Liver (tissue), 9 donors: ENCODE results near the gene LRMDA. TPM values are rescaled to one million over a fixed set of nuclear protein-coding genes. Genes with fewer than 3 reads are reported as not detected.

Source experiments
- DNase-seq: peaks from one replicate; pipeline ENCODE4 v3.0.0-alpha.2; 2017; ENCODE audit warnings: low spot score
- H3K27ac ChIP-seq, 2 donors: one replicate each; pipeline ENCODE4 v1.7.0; 2013; ENCODE audit warnings: inconsistent platforms in 2 of 2, low read length in 2 of 2, control low read depth in 1 of 2, low read depth in 1 of 2, mild to moderate bottlenecking in 1 of 2
- H3K27me3 ChIP-seq, 4 donors: one replicate each; pipeline versions ENCODE4 v1.6.1 to v1.7.0; 2013; ENCODE audit warnings: low read length in 3 of 4, inconsistent platforms in 1 of 4, mild to moderate bottlenecking in 1 of 4, moderate library complexity in 1 of 4; ENCODE audit not compliant: control insufficient read depth in 4 of 4, insufficient read depth in 4 of 4
- H3K36me3 ChIP-seq, 4 donors: one replicate each; pipeline versions ENCODE4 v1.6.1 to v1.7.0; 2013; ENCODE audit warnings: low read length in 3 of 4, mild to moderate bottlenecking in 3 of 4, low read depth in 1 of 4, moderate library complexity in 1 of 4; ENCODE audit not compliant: control insufficient read depth in 4 of 4, insufficient read depth in 3 of 4
- H3K4me1 ChIP-seq, 4 donors: one replicate each; pipeline versions ENCODE4 v1.6.1 to v1.7.0; 2013; ENCODE audit warnings: low read length in 3 of 4, mild to moderate bottlenecking in 3 of 4, moderate library complexity in 1 of 4; ENCODE audit not compliant: control insufficient read depth in 4 of 4, insufficient read depth in 4 of 4
- H3K4me3 ChIP-seq, 3 donors: one replicate each; pipeline versions ENCODE4 v1.6.1 to v1.7.0; 2013; ENCODE audit warnings: low read length in 3 of 3, control low read depth in 1 of 3, low read depth in 1 of 3, mild to moderate bottlenecking in 1 of 3
- H3K9ac ChIP-seq, 2 donors: one replicate each; pipeline ENCODE4 v1.7.0; 2013; ENCODE audit warnings: low read length in 2 of 2, mild to moderate bottlenecking in 2 of 2, moderate library complexity in 2 of 2, control low read depth in 1 of 2, low read depth in 1 of 2
- H3K9me3 ChIP-seq, 4 donors: one replicate each; pipeline versions ENCODE4 v1.6.1 to v1.7.0; 2013; ENCODE audit warnings: low read length in 3 of 4; ENCODE audit not compliant: control insufficient read depth in 4 of 4
- EGR1 ChIP-seq, 2 donors: IDR thresholded peaks; 2 replicates each; pipeline ENCODE4 v1.6.1; 2016 to 2018; ENCODE audit warnings: antibody characterized with exemption in 2 of 2, low read depth in 2 of 2
- FOXA1 ChIP-seq: IDR thresholded peaks from 2 replicates; pipeline ENCODE4 v1.6.1; 2016; ENCODE audit warnings: antibody characterized with exemption
- FOXA2 ChIP-seq: IDR thresholded peaks from 2 replicates; pipeline ENCODE4 v1.6.1; 2016; ENCODE audit warnings: antibody characterized with exemption
- GABPA ChIP-seq, 2 donors: IDR thresholded peaks in 1 of 2; conservative IDR thresholded peaks in 1 of 2; 2 replicates each; pipeline ENCODE4 v1.6.1; 2016; ENCODE audit warnings: antibody characterized with exemption in 2 of 2, mild to moderate bottlenecking in 1 of 2, moderate library complexity in 1 of 2
- HNF4A ChIP-seq, 2 donors: conservative IDR thresholded peaks; 2 replicates each; pipeline ENCODE4 v1.6.1; 2016; ENCODE audit warnings: antibody characterized with exemption in 2 of 2, mild to moderate bottlenecking in 2 of 2
- HNF4G ChIP-seq: IDR thresholded peaks from 2 replicates; pipeline ENCODE4 v1.6.1; 2016; ENCODE audit warnings: antibody characterized with exemption
- JUND ChIP-seq, 2 donors: IDR thresholded peaks; 2 replicates each; pipeline ENCODE4 v1.6.1; 2016; ENCODE audit warnings: antibody characterized with exemption in 2 of 2
- NR2F2 ChIP-seq: IDR thresholded peaks from 2 replicates; pipeline ENCODE4 v1.6.1; 2016; ENCODE audit warnings: antibody characterized with exemption
- RAD21 ChIP-seq, 2 donors: IDR thresholded peaks; 2 replicates each; pipeline ENCODE4 v1.6.1; 2016; ENCODE audit warnings: antibody characterized with exemption in 2 of 2, mild to moderate bottlenecking in 2 of 2
- RXRA ChIP-seq, 2 donors: IDR thresholded peaks; 2 replicates each; pipeline ENCODE4 v1.6.1; 2017 to 2018; ENCODE audit warnings: antibody characterized with exemption in 2 of 2, mild to moderate bottlenecking in 1 of 2
- SP1 ChIP-seq: IDR thresholded peaks from 2 replicates; pipeline ENCODE4 v1.6.1; 2018; ENCODE audit warnings: antibody characterized with exemption, mild to moderate bottlenecking
- TAF1 ChIP-seq: conservative IDR thresholded peaks from 2 replicates; pipeline ENCODE4 v1.6.1; 2016; ENCODE audit warnings: antibody characterized with exemption, mild to moderate bottlenecking
- YY1 ChIP-seq: IDR thresholded peaks from 2 replicates; pipeline ENCODE4 v1.6.1; 2016; ENCODE audit warnings: antibody characterized with exemption, mild to moderate bottlenecking
- WGBS: extraction: QIAGEN DNeasy Blood & Tissue Kit; methylation state at CpG from one replicate; pipeline ENCODE4 v1.1.7; 2013; 5-methylcytosine and 5-hydroxymethylcytosine counted together
- polyA plus RNA-seq, 2 donors: library from polyadenylated mRNA; stranded (reverse) in 1 of 2; unstranded in 1 of 2; fragments of 200-250 nt in 1 of 2; fragments of >200 nt in 1 of 2; fragmentation: Nextera tagmentation in 1 of 2; extraction: Ambion mirVana in 1 of 2; gene quantifications; one replicate each; pipeline versions ENCODE4 v1.2.1 to v1.2.3, GENCODE V29; 2013 to 2015
- total RNA-seq, 2 donors: library from RNA; depleted of rRNA; stranded (reverse); fragments of >200 nt; gene quantifications; one replicate each; pipeline ENCODE4 v1.2.3, GENCODE V29; 2014
- TF ChIP-seq, protein P1 (sequence below): IDR thresholded peaks from 2 replicates; pipeline ENCODE4 v1.6.1; 2016; ENCODE audit warnings: antibody characterized with exemption, mild to moderate bottlenecking
- TF ChIP-seq, protein P2 (sequence below): IDR thresholded peaks from 2 replicates; pipeline ENCODE4 v1.6.1; 2016; ENCODE audit warnings: antibody characterized with exemption
- TF ChIP-seq, protein P3 (sequence below): fragments of 150-350 bp; IDR thresholded peaks from 2 replicates; pipeline ENCODE4 v1.5.1; 2017; ENCODE audit warnings: improper control_type of control experiment, low read depth, low read length; ENCODE audit not compliant: missing input control
- TF ChIP-seq, protein P4 (sequence below): IDR thresholded peaks from 2 replicates; pipeline ENCODE4 v1.6.1; 2016; ENCODE audit warnings: antibody characterized with exemption
- TF ChIP-seq, protein P5 (sequence below): IDR thresholded peaks from 2 replicates; pipeline ENCODE4 v1.6.1; 2016; ENCODE audit warnings: antibody characterized with exemption
- donor health status: healthy.
- donor health status: healthy.
- donor health status: healthy.
- donor health status: healthy.
- donor health status: healthy.

The LRMDA gene
- total and polyA plus RNA-seq, 4 donors = 7.9 to 15.8 (median 11.3) TPM

DNA sequence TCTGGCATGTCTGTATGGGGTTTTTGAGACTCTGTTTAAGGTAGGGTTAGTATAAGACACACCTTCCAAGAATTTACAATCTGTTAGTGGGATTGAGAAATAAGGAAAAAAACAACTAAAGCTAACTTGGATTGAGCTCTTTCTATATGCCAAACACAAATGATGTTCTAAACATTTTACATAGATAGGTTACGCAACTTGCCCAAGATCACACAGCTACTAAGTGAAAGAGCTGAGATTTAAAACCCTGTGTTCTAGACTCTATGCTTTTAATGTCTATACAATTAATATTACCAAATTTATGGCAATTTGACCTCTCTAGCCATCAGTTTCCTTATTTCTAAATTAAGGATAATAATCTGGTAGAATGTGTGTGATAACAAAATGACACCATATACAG, 1056.2 kb downstream of the LRMDA start:
- no peaks in the 10 kb centered on the region for H3K27me3 ChIP-seq
- peaks cover 0 to 3% (median 1%) of the 10 kb centered on the region in 4 donors for H3K9me3 ChIP-seq
- H3K4me1 ChIP-seq = no peaks in the 10 kb centered on the region
- WGBS = 96% methylated on average over 1 of the region's 1 CpG
- DNase-seq = no peak
- H3K9ac ChIP-seq = no peak overlapping the region
- H3K36me3 ChIP-seq = no peaks in the 10 kb centered on the region
- TF ChIP-seq TAF1 = no peak
- TF ChIP-seq, protein P1, sequence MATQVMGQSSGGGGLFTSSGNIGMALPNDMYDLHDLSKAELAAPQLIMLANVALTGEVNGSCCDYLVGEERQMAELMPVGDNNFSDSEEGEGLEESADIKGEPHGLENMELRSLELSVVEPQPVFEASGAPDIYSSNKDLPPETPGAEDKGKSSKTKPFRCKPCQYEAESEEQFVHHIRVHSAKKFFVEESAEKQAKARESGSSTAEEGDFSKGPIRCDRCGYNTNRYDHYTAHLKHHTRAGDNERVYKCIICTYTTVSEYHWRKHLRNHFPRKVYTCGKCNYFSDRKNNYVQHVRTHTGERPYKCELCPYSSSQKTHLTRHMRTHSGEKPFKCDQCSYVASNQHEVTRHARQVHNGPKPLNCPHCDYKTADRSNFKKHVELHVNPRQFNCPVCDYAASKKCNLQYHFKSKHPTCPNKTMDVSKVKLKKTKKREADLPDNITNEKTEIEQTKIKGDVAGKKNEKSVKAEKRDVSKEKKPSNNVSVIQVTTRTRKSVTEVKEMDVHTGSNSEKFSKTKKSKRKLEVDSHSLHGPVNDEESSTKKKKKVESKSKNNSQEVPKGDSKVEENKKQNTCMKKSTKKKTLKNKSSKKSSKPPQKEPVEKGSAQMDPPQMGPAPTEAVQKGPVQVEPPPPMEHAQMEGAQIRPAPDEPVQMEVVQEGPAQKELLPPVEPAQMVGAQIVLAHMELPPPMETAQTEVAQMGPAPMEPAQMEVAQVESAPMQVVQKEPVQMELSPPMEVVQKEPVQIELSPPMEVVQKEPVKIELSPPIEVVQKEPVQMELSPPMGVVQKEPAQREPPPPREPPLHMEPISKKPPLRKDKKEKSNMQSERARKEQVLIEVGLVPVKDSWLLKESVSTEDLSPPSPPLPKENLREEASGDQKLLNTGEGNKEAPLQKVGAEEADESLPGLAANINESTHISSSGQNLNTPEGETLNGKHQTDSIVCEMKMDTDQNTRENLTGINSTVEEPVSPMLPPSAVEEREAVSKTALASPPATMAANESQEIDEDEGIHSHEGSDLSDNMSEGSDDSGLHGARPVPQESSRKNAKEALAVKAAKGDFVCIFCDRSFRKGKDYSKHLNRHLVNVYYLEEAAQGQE = no peak
- no peak for TF ChIP-seq SP1
- no peak for TF ChIP-seq RXRA (IDR thresholded peaks at IDR 0.05)
- TF ChIP-seq, protein P2, sequence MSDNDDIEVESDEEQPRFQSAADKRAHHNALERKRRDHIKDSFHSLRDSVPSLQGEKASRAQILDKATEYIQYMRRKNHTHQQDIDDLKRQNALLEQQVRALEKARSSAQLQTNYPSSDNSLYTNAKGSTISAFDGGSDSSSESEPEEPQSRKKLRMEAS = no peak
- TF ChIP-seq YY1 = no peak
- TF ChIP-seq HNF4G = no peak
- TF ChIP-seq, protein P3, sequence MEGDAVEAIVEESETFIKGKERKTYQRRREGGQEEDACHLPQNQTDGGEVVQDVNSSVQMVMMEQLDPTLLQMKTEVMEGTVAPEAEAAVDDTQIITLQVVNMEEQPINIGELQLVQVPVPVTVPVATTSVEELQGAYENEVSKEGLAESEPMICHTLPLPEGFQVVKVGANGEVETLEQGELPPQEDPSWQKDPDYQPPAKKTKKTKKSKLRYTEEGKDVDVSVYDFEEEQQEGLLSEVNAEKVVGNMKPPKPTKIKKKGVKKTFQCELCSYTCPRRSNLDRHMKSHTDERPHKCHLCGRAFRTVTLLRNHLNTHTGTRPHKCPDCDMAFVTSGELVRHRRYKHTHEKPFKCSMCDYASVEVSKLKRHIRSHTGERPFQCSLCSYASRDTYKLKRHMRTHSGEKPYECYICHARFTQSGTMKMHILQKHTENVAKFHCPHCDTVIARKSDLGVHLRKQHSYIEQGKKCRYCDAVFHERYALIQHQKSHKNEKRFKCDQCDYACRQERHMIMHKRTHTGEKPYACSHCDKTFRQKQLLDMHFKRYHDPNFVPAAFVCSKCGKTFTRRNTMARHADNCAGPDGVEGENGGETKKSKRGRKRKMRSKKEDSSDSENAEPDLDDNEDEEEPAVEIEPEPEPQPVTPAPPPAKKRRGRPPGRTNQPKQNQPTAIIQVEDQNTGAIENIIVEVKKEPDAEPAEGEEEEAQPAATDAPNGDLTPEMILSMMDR = no peak
- TF ChIP-seq JUND (IDR thresholded peaks at IDR 0.05) = no peak
- no peak for TF ChIP-seq FOXA2
- no peak for TF ChIP-seq EGR1 (IDR thresholded peaks at IDR 0.05; ENCODE audit: low read depth in 2 of 2)
- TF ChIP-seq RAD21 (IDR thresholded peaks at IDR 0.05) = no peak
- TF ChIP-seq, protein P4, sequence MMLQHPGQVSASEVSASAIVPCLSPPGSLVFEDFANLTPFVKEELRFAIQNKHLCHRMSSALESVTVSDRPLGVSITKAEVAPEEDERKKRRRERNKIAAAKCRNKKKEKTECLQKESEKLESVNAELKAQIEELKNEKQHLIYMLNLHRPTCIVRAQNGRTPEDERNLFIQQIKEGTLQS = no peak
- TF ChIP-seq, protein P5, sequence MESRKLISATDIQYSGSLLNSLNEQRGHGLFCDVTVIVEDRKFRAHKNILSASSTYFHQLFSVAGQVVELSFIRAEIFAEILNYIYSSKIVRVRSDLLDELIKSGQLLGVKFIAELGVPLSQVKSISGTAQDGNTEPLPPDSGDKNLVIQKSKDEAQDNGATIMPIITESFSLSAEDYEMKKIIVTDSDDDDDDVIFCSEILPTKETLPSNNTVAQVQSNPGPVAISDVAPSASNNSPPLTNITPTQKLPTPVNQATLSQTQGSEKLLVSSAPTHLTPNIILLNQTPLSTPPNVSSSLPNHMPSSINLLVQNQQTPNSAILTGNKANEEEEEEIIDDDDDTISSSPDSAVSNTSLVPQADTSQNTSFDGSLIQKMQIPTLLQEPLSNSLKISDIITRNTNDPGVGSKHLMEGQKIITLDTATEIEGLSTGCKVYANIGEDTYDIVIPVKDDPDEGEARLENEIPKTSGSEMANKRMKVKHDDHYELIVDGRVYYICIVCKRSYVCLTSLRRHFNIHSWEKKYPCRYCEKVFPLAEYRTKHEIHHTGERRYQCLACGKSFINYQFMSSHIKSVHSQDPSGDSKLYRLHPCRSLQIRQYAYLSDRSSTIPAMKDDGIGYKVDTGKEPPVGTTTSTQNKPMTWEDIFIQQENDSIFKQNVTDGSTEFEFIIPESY = no peak
- TF ChIP-seq FOXA1 = no peak
- no peak for TF ChIP-seq NR2F2
- no peak for TF ChIP-seq HNF4A (conservative IDR thresholded peaks at IDR 0.05)
- no peak for TF ChIP-seq GABPA (IDR thresholded peaks at IDR 0.05 in 1 of 2, conservative IDR thresholded peaks at IDR 0.05 in 1 of 2)
- no peak overlapping the region for H3K27ac ChIP-seq
- no peak overlapping the region for H3K4me3 ChIP-seq
